ACC112 (cell line): ENCODE data around the gene ARSH.
"Not testable (repeated sequence)": the region's sequence is repeated elsewhere in the genome, so short reads cannot be mapped to it uniquely, and the experiment has no call there.

Experiments
- H2AFZ ChIP-seq: fragments of 200-600 bp; sonication (generic); one replicate; pipeline ENCODE4 v1.6.0; 2017; ENCODE audit warnings: antibody characterized with exemption, low read length; ENCODE audit not compliant: unreplicated experiment
- H3K27ac ChIP-seq: fragments of 200-600 bp; sonication (generic); 2 replicates; pipeline ENCODE4 v1.5.1; 2014; ENCODE audit warnings: low read depth, mild to moderate bottlenecking, antibody characterized with exemption, low read length, moderate library complexity
- H3K27me3 ChIP-seq: fragments of 200-600 bp; sonication (generic); 2 replicates; pipeline ENCODE4 v1.6.1; 2014; ENCODE audit warnings: mild to moderate bottlenecking, antibody characterized with exemption, low read length, moderate library complexity, mixed read lengths; ENCODE audit not compliant: insufficient read depth
- H3K36me3 ChIP-seq: fragments of 200-600 bp; sonication (generic); 2 replicates; pipeline ENCODE4 v1.6.1; 2016; ENCODE audit warnings: mild to moderate bottlenecking, antibody characterized with exemption, low read length, moderate library complexity, mixed read lengths; ENCODE audit not compliant: insufficient read depth
- H3K4me1 ChIP-seq: fragments of 200-600 bp; sonication (generic); one replicate; pipeline ENCODE4 v1.6.1; 2016; ENCODE audit warnings: low read length, mixed read lengths; ENCODE audit not compliant: insufficient read depth, unreplicated experiment, control insufficient read depth
- H3K4me3 ChIP-seq: fragments of 200-600 bp; sonication (generic); 2 replicates; pipeline ENCODE4 v1.5.1; 2014; ENCODE audit warnings: mild to moderate bottlenecking, low read depth, low read length
- H3K79me2 ChIP-seq: fragments of 200-600 bp; sonication (generic); one replicate; pipeline ENCODE4 v1.6.0; 2016; ENCODE audit warnings: low read length; ENCODE audit not compliant: control insufficient read depth, unreplicated experiment, insufficient read depth

Gene ARSH

GRCh38 chrX:2969021-2969420 is 37.3 kb upstream of the ARSH start:
- H3K27ac ChIP-seq = no peak overlapping the region
- no peaks in the 10 kb centered on the region for H3K79me2 ChIP-seq

GRCh38 chrX:2972391-2972790 is 34.0 kb upstream of the ARSH start:
- Histone ChIP-seq H3K27me3 (no peaks in the 10 kb centered on the region; the same call in none of the 2 replicates), H2AFZ (no peak overlapping the region), H3K4me3 (no peak overlapping the region), H3K27ac (no peak overlapping the region), H3K4me1 (no peaks in the 10 kb centered on the region), H3K79me2 (no peaks in the 10 kb centered on the region), H3K36me3 (no peaks in the 10 kb centered on the region)

More at GRCh38 chrX:2969021-2969420, 37.3 kb upstream of the ARSH start:
- no peak overlapping the region for H2AFZ ChIP-seq
- no peaks in the 10 kb centered on the region; the same call in none of the 2 replicates for H3K27me3 ChIP-seq
- no peak overlapping the region for H3K4me3 ChIP-seq
- H3K36me3 ChIP-seq = no peaks in the 10 kb centered on the region
- peaks cover 11% of the 10 kb centered on the region for H3K4me1 ChIP-seq

GRCh38 chrX:2974961-2975360 is 31.4 kb upstream of the ARSH start:
- no peak overlapping the region for H2AFZ ChIP-seq
- no peak overlapping the region for H3K4me3 ChIP-seq
- no peaks in the 10 kb centered on the region for H3K36me3 ChIP-seq
- no peak overlapping the region for H3K27ac ChIP-seq
- no peaks in the 10 kb centered on the region; the same call in none of the 2 replicates for H3K27me3 ChIP-seq
- H3K4me1 ChIP-seq = no peaks in the 10 kb centered on the region
- H3K79me2 ChIP-seq = no peaks in the 10 kb centered on the region

- H3K36me3 ChIP-seq, H3K79me2 ChIP-seq, H3K4me3 ChIP-seq, H3K4me1 ChIP-seq, H2AFZ ChIP-seq, H3K27ac ChIP-seq, H3K27me3 ChIP-seq: not testable (repeated sequence)
Observed at GRCh38 chrX:2978639-2979038, 27.7 kb upstream of the ARSH start.

- H3K4me1 ChIP-seq = no peaks in the 10 kb centered on the region
- H3K27ac ChIP-seq = no peak overlapping the region
- H3K36me3 ChIP-seq = no peaks in the 10 kb centered on the region
- H2AFZ ChIP-seq = no peak overlapping the region
- H3K79me2 ChIP-seq = no peaks in the 10 kb centered on the region
- H3K27me3 ChIP-seq = no peaks in the 10 kb centered on the region
- H3K4me3 ChIP-seq = no peak overlapping the region
Observed at GRCh38 chrX:2984342-2984741, 22.0 kb upstream of the ARSH start.

GRCh38 chrX:2989565-2989964 is 16.8 kb upstream of the ARSH start:
- H3K4me1 ChIP-seq = no peaks in the 10 kb centered on the region
- no peak overlapping the region for H2AFZ ChIP-seq
- no peaks in the 10 kb centered on the region for H3K79me2 ChIP-seq
- H3K4me3 ChIP-seq = no peak overlapping the region
- H3K36me3 ChIP-seq = no peaks in the 10 kb centered on the region
- H3K27me3 ChIP-seq = no peaks in the 10 kb centered on the region
- H3K27ac ChIP-seq = no peak overlapping the region

GRCh38 chrX:3010532-3010931 is 4.2 kb downstream of the ARSH start:
- H3K79me2 ChIP-seq = no peaks in the 10 kb centered on the region
- H2AFZ ChIP-seq = no peak overlapping the region
- H3K4me1 ChIP-seq = no peaks in the 10 kb centered on the region
- no peak overlapping the region for H3K27ac ChIP-seq
- H3K36me3 ChIP-seq = no peaks in the 10 kb centered on the region
- no peaks in the 10 kb centered on the region for H3K27me3 ChIP-seq
- H3K4me3 ChIP-seq = no peak overlapping the region

- no peaks in the 10 kb centered on the region for H3K27me3 ChIP-seq
Observed at GRCh38 chrX:3017492-3017891, 11.1 kb downstream of the ARSH start.

GRCh38 chrX:3024176-3024575 is 17.8 kb downstream of the ARSH start:
- Histone ChIP-seq H3K27me3 (no peaks in the 10 kb centered on the region; the same call in 1 of the 2 replicates), H3K36me3 (no peaks in the 10 kb centered on the region), H3K4me3 (no peak overlapping the region), H3K27ac (no peak overlapping the region), H3K4me1 (no peaks in the 10 kb centered on the region), H3K79me2 (no peaks in the 10 kb centered on the region), H2AFZ (no peak overlapping the region)

More at GRCh38 chrX:3017492-3017891, 11.1 kb downstream of the ARSH start:
- Histone ChIP-seq H3K79me2 (no peaks in the 10 kb centered on the region), H3K4me3 (no peak overlapping the region), H3K4me1 (no peaks in the 10 kb centered on the region), H2AFZ (no peak overlapping the region), H3K27ac (no peak overlapping the region), H3K36me3 (no peaks in the 10 kb centered on the region)

GRCh38 chrX:3026074-3026815 is 19.9 kb downstream of the ARSH start:
- Histone ChIP-seq H3K27ac (no peak overlapping the region), H3K27me3 (no peaks in the 10 kb centered on the region; the same call in 1 of the 2 replicates), H3K4me1 (no peaks in the 10 kb centered on the region), H3K4me3 (no peak overlapping the region), H2AFZ (no peak overlapping the region), H3K36me3 (no peaks in the 10 kb centered on the region), H3K79me2 (no peaks in the 10 kb centered on the region)

- H3K36me3 ChIP-seq = no peaks in the 10 kb centered on the region
- H3K27ac ChIP-seq = no peak overlapping the region
- H3K4me3 ChIP-seq = no peak overlapping the region
- H3K27me3 ChIP-seq = no peaks in the 10 kb centered on the region; the same call in none of the 2 replicates
- H3K79me2 ChIP-seq = no peaks in the 10 kb centered on the region
- no peaks in the 10 kb centered on the region for H3K4me1 ChIP-seq
- H2AFZ ChIP-seq = no peak overlapping the region
Observed at GRCh38 chrX:3029129-3029528, 22.8 kb downstream of the ARSH start.
